Ovary (tissue), 9 donors: ENCODE data around the gene POLR3GL. TPM values are rescaled to one million over a fixed set of nuclear protein-coding genes. Genes with fewer than 3 reads are reported as not detected.

Experiments
- DNase-seq, 5 donors: peaks; one replicate each; pipeline ENCODE4 v3.0.0-alpha.2; 2019 to 2020
- H3K27ac ChIP-seq, 2 donors: fragments of 200-600 bp; one replicate each; pipeline versions ENCODE4 v1.5.1 to v1.8.0; 2019 to 2022
- H3K27me3 ChIP-seq: fragments of 200-600 bp; one replicate; pipeline ENCODE4 v1.8.0; 2022
- H3K36me3 ChIP-seq: fragments of 200-600 bp; sonication (generic); one replicate; pipeline ENCODE4 v1.5.1; 2019
- H3K4me1 ChIP-seq: one replicate; pipeline ENCODE4 v1.8.1; 2013; ENCODE audit warnings: mild to moderate bottlenecking, moderate library complexity; ENCODE audit not compliant: insufficient read depth
- H3K4me3 ChIP-seq: fragments of 200-600 bp; sonication (generic); one replicate; pipeline ENCODE4 v1.5.1; 2017
- H3K9me3 ChIP-seq, 2 donors: fragments of 200-600 bp in 1 of 2; sonication (generic) in 1 of 2; one replicate each; pipeline versions ENCODE4 v1.5.1 to v1.8.1; 2013 to 2019; ENCODE audit warnings: mild to moderate bottlenecking in 1 of 2, moderate library complexity in 1 of 2
- CTCF ChIP-seq, 3 donors: fragments of 450-650 bp in 2 of 3; fragments of 200-600 bp in 1 of 3; IDR thresholded peaks; one replicate each; pipeline versions ENCODE4 v1.5.1 to v1.8.0; 2016 to 2022; ENCODE audit warnings: antibody characterized with exemption in 3 of 3, mild to moderate bottlenecking in 1 of 3
- EP300 ChIP-seq: sonication (generic); formaldehyde crosslinking; IDR thresholded peaks from one replicate; pipeline ENCODE4 v1.6.1; 2017; ENCODE audit warnings: antibody characterized with exemption
- POLR2A ChIP-seq: fragments of 450-650 bp; IDR thresholded peaks from one replicate; pipeline ENCODE4 v1.6.1; 2017; ENCODE audit warnings: antibody characterized with exemption, mild to moderate bottlenecking, moderate library complexity
- WGBS, 3 donors: extraction: QIAGEN DNeasy Blood & Tissue Kit in 1 of 3; methylation state at CpG; one replicate each; pipeline versions ENCODE4 v1.1.5 to v1.1.7; 2013 to 2017; 5-methylcytosine and 5-hydroxymethylcytosine counted together
- intact Hi-C, 4 donors: fragments of 100-400 bp; cut with DNase I; formaldehyde crosslinking; loops; one replicate each; pipeline versions ENCODE4 v1.11.0 to v1.15.1; 2022 to 2023
- polyA plus RNA-seq, 2 donors: library from polyadenylated mRNA; stranded (reverse); fragments of 200-250 nt in 1 of 2; fragments of 350-450 nt in 1 of 2; fragmentation: Illumina TruSeq in 1 of 2; extraction: RNeasy Lipid Tissue Mini Kit (QIAGEN cat#74804) in 1 of 2; gene quantifications; one replicate each; pipeline ENCODE4 v1.2.3, GENCODE V29; 2013 to 2014
- total RNA-seq, 7 donors: library from RNA; depleted of rRNA in 2 of 7; stranded (reverse); fragments of >200 nt in 2 of 7; fragmentation: NEBNext Ultra II Directional in 3 of 7; extraction: Animal tissue kit (Norgen Biotek cat#: 25700) in 3 of 7; gene quantifications; one replicate each; pipeline versions ENCODE4 v1.1.0 to v1.2.4, GENCODE V29; 2016 to 2023
- donor health status: DM: no; HTN: no; CAD: no; lungs with moderate emphysema.
- donor health status: DM: no; HTN: no; CAD: no.
- donor health status: Bipolar disorder and iron deficiency.
- donor health status: DM: yes; HTN: yes; CAD: no.
- donor health status: DM: no; HTN: no; CAD: no.
- donor health status: DM: yes; HTN: yes; CAD: no.

The POLR3GL gene
- total and polyA plus RNA-seq, 9 donors: 16.7 to 51.4 (median 26.9) TPM

- intact Hi-C loops: loop anchor here in 3 of 4 donors (5.0 to 10.0 kb wide), 2 partner anchors 163 to 165 kb away; partner anchors contain the start of gene NUDT17 (in 3 of the 3)
- H3K27ac ChIP-seq: no peak overlapping the region
These were observed 45.7 kb downstream of the POLR3GL start for GRCh38 chr1:146010126-146010738.

GRCh38 chr1:146012703-146013558, 48.4 kb downstream of the POLR3GL start:
- TF ChIP-seq POLR2A: no peak
- peak; percentile 39 to 91 (median 84) for TF ChIP-seq CTCF (IDR thresholded peaks at IDR 0.05)
- peaks cover 4% of the 10 kb centered on the region for H3K4me1 ChIP-seq
- no peaks in the 10 kb centered on the region for H3K36me3 ChIP-seq
- H3K4me3 ChIP-seq: no peak overlapping the region
- H3K27ac ChIP-seq: no peak overlapping the region
- no peaks in the 10 kb centered on the region for H3K9me3 ChIP-seq
- peak in 2 of 5 donors; percentile 36 to 63 for DNase-seq
- intact Hi-C loops: loop anchor here in 3 of 4 donors (2.0 to 10.0 kb wide), 3 partner anchors 36 to 168 kb away; partner anchors contain the start of gene NUDT17 (in 3 of the 3)
- 8 to 15% (median 13%) methylated on average over 4 of the region's 4 CpGs for WGBS, 3 donors
- H3K27me3 ChIP-seq: no peaks in the 10 kb centered on the region

More at GRCh38 chr1:146010126-146010738, 45.7 kb downstream of the POLR3GL start:
- TF ChIP-seq POLR2A (no peak), EP300 (no peak), CTCF (IDR thresholded peaks at IDR 0.05) (no peak)
- Histone ChIP-seq H3K4me1 (peaks cover 4% of the 10 kb centered on the region), H3K36me3 (no peaks in the 10 kb centered on the region), H3K4me3 (no peak overlapping the region), H3K27me3 (no peaks in the 10 kb centered on the region), H3K9me3 (no peaks in the 10 kb centered on the region)
- whole genome bisulfite sequencing, 3 donors: 84 to 89% (median 87%) methylated on average over 8 of the region's 8 CpGs
- peak in 1 of 5 donors; percentile 9 for DNase-seq

- Histone ChIP-seq H3K4me3 (no peak overlapping the region), H3K27ac (no peak overlapping the region), H3K27me3 (no peaks in the 10 kb centered on the region), H3K36me3 (no peaks in the 10 kb centered on the region), H3K9me3 (no peaks in the 10 kb centered on the region), H3K4me1 (peaks cover 4% of the 10 kb centered on the region)
- intact Hi-C loops: loop anchor here in 3 of 4 donors (2.0 to 10.0 kb wide), 3 partner anchors 37 to 169 kb away; partner anchors contain the start of gene NUDT17 (in 3 of the 3)
- no peak for TF ChIP-seq EP300
- no peak for TF ChIP-seq POLR2A
- TF ChIP-seq CTCF (IDR thresholded peaks at IDR 0.05): no peak
- WGBS, 3 donors: 65 to 71% (median 67%) methylated on average over 6 of the region's 6 CpGs
- DNase-seq: no peak
These were observed 49.1 kb downstream of the POLR3GL start for GRCh38 chr1:146013559-146013922.

GRCh38 chr1:146016891-146017290, 52.4 kb downstream of the POLR3GL start:
- WGBS, 3 donors: 29 to 48% (median 43%) methylated on average over 1 of the region's 1 CpG
- no peaks in the 10 kb centered on the region for H3K36me3 ChIP-seq
- H3K4me3 ChIP-seq: no peak overlapping the region
- H3K4me1 ChIP-seq: peaks cover 2% of the 10 kb centered on the region
- H3K27ac ChIP-seq: no peak overlapping the region
- no peak for DNase-seq
- H3K27me3 ChIP-seq: no peaks in the 10 kb centered on the region
- no peaks in the 10 kb centered on the region for H3K9me3 ChIP-seq
- TF ChIP-seq EP300: no peak
- TF ChIP-seq POLR2A: no peak
- no peak for TF ChIP-seq CTCF (IDR thresholded peaks at IDR 0.05)
- intact Hi-C loops: loop anchor here in 2 of 4 donors (10.0 kb wide), 1 partner anchor 172 kb away; the partner anchor contains the start of gene NUDT17 (in 2 of the 2)
